Hematopoietic multipotent progenitor cell (in vitro differentiated cells): ENCODE data around the gene PRR19. TPM values are rescaled to one million over a fixed set of nuclear protein-coding genes. Genes with fewer than 3 reads are reported as not detected.

Experiments
- DNase-seq, 3 donors: peaks; one replicate each; pipeline ENCODE4 v3.0.0-alpha.2; 2011 to 2015; ENCODE audit warnings: low read depth in 2 of 3, low spot score in 2 of 3
- total RNA-seq: library from RNA; depleted of rRNA; stranded (reverse); fragments of >200 nt; gene quantifications from one replicate; pipeline ENCODE4 v1.2.3, GENCODE V29; 2012

The PRR19 gene
- total RNA-seq, 1 donor = 0.54 TPM

DNA sequence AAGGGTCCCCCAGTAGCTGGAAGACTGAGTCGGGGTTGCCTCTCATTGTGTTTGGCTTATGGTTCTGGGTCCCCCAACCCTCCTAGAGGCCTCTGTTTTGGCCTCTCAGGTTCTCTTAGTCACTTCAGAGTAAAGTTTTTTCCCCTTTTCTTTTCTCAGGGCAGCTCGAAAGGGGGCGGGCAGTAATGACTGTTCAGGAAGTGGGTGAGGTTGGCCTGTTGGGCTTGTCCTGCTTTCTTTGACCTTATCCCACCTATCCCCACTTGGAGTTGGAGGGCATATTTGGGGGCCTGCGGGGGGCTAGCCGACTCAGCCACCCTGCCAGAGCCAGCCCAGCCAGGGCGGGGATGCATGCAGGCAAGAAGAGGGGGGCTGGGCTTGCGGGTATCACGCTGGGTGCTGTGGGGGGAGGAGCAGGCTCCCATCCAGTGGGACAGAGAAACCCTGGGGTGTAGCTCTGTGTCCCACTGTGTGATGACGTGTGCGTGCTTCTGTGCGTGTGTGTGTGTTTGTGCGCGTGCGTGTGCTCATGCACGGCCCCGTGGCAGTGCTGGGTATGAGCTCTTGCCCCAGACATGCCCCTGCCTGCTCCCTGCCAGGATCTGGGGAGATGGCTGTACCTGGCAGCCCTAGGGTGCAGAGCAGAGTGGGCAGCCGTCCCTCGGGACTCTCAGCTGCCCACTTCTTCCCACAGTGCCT is 31.4 kb upstream of the PRR19 start:
- DNase-seq = peak in 2 of 3 donors; percentile 74 to 76

DNA sequence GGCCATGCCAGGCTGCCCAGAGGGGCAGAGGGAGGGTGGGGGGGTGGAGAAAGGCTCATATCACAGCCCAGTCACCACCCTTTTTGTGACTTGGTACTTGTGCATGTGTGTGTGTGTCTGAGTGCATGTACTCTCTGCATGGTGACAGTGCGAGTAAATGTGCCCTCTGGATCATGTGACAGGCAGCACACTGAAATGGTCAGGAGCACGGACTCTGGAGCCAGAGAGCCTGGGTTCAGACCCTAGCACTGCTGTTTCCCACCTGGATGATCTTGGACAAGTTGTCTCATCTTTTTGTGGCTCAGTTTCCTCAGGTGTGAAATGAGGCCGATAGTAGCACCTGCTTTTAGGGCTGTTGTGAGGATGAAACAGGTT is 30.9 kb upstream of the PRR19 start:
- DNase-seq = no peak

DNA sequence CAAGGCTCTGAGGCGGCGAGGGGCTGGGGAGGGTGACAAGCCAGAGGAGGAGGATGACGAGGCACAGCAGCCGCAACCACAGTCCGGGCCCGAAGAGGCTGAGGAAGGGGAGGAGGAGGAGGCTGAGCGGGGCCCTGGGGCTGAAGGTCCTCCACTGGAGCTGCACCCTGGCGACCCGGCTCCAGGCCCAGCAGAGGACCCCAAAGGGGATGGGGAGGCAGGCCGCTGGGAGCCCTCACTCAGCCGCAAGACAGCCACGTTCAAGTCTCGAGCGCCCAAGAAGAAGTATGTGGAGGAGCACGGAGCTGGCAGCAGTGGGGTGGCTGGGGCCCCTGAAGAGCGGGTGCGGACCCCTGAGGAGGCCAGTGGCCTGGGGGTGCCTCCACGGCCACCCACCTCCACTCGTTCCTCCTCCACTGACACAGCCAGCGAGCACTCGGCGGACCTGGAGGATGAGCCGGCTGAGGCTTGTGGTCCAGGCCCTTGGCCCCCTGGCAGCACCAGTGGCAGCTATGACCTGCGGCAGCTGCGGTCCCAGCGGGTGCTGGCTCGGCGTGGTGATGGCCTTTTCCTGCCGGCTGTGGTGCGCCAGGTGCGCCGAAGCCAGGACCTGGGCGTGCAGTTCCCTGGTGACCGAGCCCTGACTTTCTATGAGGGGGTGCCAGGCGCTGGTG is 29.9 kb upstream of the PRR19 start:
- DNase-seq = no peak

DNA sequence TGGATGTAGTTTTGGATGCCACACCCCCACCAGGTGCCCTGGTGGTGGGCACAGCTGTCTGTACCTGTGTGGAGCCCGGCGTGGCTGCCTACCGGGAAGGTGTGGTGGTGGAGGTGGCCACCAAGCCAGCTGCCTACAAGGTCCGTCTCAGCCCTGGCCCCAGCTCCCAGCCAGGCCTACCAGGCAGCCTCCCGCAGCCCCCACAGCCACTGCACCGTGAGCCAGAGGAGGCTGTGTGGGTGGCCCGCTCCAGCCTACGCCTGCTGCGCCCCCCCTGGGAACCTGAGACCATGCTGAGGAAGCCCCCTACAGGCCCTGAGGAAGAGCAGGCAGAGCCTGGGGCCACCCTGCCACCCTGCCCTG is 29.4 kb upstream of the PRR19 start:
- DNase-seq = no peak

DNA sequence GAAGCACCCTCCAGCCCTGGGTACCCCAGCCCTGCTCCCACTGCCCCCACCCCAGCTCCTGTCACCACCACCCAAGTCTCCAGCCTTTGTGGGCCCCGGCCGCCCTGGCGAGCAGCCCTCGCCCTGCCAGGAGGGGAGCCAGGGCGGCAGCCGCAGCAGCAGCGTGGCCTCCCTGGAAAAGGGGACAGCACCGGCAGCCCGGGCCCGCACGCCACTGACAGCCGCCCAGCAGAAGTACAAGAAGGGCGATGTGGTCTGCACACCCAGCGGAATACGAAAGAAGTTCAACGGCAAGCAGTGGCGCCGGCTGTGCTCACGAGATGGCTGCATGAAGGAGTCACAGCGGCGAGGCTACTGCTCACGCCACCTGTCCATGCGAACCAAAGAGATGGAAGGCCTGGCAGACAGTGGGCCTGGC is 28.9 kb upstream of the PRR19 start:
- no peak for DNase-seq

DNA sequence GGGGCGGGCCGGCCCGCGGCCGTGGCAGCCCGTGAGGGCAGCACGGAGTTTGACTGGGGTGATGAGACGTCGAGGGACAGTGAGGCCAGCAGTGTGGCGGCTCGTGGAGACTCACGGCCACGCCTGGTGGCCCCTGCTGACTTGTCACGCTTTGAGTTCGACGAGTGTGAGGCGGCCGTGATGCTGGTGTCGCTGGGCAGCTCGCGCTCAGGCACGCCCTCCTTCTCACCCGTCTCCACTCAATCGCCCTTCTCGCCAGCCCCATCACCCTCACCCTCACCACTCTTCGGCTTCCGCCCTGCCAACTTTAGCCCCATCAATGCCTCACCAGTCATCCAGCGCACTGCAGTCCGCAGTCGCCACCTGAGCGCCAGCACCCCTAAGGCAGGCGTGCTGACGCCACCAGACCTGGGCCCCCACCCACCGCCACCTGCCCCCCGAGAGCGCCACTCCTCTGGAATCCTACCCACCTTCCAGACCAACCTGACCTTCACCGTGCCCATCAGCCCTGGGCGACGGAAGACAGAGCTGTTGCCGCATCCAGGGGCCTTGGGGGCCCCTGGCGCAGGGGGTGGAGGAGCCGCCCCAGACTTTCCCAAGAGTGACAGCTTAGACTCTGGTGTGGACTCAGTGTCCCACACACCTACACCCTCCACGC is 28.4 kb upstream of the PRR19 start:
- DNase-seq = no peak

DNA sequence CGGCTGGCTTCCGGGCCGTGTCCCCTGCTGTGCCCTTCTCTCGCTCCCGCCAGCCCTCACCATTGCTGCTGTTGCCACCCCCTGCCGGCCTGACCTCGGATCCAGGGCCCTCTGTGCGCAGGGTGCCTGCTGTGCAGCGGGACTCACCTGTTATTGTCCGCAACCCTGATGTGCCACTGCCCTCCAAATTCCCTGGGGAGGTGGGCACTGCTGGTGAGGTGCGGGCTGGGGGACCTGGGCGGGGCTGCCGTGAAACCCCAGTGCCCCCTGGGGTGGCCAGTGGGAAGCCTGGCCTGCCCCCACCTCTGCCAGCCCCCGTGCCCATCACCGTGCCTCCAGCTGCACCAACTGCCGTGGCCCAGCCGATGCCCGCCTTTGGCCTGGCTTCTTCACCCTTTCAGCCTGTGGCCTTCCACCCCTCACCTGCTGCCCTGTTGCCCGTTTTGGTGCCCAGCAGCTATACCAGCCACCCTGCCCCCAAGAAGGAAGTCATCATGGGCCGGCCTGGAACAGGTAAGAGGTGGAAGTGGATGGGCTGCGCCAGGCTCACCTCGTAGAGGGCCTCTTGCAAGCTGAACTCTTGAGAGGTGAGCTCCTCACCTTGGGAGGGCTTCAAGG is 27.8 kb upstream of the PRR19 start:
- DNase-seq = no peak

DNA sequence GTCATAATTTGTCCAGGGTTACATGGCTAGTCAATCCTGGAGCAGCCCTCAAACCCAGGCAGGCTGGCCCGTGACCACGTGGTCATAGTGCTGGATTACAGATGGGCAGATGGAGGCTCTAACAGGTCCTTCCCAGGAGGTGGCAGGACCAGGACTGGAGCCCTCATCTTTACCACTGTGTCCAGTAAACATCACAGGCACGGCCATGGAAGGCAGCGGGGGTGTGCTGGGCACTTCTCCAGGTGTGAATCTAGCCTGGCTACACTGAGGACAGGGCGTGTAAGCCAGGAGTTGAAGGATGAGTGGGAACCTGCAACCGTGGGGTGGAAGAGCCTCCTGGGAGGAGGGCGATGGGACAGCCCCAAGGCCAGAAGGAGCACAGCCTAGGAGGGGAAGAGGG is 26.8 kb upstream of the PRR19 start:
- DNase-seq = no peak

DNA sequence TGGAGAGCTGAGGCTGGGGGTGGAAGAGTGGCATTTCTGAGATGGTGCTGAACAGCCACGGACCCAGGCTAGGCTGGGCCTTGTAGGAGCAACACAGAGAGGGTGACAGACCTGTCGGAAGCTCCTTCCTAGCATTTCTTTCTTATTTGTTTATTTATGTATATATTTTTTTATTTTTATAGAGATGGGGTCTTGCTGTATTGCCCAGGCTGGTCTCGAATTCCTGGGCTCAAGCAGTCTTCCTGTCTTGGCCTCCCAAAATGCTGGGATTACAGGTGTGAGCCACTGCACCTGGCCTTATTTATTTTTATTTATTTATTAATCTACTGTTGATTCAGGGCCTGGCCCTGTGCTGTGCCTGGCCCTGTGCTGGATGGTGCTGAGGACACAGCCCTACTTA is 26.4 kb upstream of the PRR19 start:
- DNase-seq = no peak

DNA sequence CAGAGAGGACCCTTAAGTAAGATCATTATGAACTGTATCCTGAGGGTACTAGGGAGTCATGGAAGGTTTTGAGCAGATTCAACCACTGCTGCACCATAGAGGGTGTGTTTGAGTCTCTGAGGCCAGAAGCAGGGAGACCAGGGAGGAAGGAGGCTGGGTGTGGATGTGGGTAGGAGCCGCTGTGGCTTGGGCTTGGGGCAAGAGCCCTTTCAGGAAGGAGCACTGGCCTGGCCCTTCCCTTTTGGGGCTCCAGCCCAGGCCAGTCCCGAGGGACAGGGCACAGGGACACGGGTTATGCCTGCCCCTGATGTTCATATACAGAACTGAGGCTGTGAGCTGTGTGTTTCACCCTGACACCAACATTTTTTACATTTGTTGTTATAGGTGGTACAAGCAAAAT is 25.6 kb upstream of the PRR19 start:
- no peak for DNase-seq

DNA sequence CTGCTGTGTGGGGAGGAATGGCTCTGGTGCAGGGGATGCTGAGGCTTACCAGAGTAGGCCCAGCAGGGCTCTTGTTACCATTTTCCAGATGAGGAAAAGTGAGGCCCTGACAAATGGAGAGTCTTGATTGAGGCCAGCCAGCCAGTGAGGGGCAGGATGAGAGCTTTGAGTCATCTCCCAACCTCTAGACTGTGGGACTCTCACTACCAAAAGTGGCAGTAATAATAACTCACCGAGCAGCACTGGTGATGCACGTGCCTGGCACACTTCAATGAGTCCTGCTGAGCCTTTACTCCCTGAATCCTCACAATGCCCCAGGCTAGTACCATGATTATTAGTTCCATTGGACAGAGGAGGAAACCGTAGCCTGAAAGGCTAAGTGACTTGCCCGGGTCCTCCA is 25.1 kb upstream of the PRR19 start:
- DNase-seq = no peak

DNA sequence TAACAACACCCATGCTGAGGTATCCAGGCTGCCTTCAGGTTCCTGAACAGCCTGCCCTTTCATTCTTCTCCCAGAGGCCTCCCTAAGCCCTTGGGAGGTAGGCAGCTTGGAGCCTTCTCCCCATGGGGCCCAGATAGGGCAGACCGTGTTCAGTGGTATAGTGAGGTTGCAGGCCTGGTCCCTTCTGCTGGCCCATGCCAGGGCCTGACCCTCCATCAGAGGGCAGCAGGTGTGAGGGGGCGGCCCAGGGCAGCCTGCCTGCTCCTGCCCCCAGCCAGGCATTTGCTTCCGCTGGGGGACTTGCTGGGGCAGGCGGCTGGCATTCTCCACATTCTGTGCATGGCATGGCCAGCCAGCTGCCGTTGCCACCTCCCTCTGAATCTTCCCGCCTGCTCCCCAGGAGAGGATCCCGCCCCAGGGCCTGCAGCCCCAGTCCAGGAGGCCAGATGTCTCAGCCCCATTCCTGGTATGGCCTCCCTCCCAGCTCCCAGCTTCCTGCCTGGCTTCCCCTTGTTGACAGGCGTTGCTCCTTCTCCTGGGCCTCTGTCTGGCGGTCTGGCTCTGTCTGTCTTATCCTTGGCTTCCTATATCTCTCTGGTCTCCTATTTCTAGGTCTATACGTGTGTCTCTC is 24.0 kb upstream of the PRR19 start:
- no peak for DNase-seq

DNA sequence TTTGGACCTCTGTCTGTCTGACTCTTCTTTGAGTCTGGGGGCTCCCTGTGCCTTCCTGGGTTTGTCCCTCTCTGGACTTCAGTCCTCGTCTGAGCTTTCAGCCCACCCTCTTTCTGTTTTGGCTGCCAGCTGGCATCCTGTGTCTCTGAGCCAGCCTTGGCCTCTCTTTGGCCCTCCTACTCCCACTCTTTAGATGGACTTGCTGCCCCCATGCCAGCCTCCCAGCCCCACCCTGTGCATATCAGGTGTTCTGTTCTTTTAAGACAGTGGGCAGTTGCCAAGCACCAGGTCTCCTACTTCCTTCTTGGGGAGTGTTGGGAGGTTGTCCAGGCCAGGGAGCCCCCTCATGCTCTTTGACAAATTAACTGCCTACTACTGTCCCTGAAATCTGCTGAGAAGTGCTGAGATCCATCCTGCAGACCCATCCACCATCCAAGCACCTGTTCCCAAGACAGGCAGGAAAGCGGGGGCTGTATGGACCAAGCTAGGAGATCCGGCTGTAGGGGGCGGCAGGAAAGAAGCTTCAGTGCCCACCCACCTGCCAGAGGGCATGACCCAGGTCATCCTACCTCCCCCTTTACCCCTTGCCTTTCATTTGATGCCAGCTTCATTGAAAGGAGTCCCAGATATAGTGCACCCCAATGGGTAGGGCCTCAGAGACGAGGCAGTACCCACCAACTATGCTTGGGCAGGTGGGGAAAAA is 23.3 kb upstream of the PRR19 start:
- DNase-seq = no peak

DNA sequence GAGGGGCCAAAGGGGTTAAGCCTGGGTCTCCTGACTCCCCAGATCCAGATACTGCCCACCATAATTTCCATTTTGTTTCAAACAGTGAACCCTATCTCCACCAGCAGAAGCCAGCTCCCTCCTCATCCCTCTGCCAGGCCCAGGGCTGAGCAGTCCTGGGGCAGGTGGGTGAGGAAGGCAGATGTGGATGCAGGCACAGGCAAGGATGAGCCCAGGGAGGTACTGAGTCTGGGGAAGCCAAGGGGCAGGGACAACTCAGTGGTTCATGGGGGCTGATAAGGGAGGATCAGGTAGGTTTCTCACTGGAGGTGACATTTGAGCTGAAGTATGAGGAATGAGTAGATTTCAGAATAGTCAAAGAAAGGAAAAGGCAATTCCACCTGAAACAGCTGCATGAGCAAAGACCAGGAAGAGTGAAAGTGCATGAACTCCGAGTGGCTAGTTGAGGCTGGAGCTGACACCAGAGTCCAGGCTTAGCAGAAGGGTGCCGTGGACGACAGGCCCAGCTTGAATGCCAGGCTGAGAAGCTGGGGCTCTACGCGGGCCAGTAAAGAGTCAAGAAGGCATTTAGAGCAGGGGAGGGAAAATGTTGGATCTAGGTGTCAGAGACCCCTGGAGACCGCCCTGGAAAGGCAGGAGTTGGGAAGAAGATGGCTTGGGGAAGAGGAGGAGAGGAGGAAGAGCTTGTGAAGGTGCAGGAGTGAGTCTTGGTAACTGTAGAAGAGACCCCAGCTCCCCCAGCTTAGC is 22.6 kb upstream of the PRR19 start:
- no peak for DNase-seq

DNA sequence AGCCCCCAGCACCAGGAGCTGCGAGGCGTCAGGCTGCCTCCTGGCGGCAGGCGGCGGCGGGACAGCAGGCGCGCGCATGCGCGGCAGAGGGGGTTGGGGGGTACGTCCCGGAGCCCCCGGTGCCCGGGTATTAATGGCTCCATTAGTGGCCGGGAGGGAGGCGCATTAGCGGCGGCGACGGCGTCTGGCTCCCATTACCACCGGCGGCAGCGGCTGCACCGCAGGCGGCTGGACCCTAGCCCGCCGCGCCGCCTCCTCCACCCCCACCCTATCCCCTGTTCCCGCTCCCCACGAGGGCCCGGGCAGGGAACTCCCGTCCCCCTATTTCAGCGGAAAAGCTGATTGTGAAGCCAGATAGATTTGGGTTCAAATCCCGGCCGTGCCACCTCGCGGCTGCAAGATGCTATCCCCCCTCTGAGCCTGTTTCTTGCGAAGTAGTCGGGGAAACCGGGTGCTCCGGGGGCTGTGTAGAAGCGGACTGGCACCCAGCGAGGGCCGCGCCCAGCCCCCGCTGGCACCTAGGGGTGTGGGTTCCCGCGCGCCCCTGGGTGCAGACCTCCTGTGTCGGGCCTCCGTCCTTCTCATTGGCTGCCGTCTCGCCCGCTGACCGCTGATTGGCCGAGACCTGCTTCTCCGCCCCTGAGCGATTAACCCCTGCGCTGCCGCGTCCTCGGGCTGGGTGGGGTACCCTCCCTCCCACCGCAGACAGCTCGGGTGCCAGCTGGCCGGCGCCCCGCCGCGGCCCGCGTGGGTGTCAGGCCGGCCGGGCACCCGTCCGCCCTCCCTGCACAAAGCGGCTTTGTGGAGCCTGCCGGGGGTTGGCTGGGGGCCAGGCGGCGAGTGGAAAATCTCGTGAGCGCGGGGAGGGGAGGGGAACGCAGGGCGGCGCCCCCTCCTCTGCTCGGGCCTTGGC is 21.8 kb upstream of the PRR19 start:
- DNase-seq = peak; percentile 63 to 90 (median 82)

DNA sequence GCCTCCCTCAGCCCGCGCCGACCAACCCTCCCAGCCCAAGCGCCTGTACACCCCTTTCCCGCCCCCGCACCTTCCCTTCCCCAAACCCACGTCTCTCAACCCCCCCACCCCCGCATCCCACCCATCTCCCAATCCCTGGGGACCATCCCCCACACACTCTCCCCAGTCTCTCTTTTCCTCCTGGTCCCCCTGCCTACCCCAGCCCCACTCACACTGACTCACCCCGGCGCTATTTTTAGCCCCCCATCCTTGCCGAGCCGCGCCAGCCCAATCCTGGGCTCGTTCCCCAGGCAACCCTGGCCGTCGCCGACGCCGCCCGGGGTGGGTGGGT is 21.2 kb upstream of the PRR19 start:
- DNase-seq = no peak

DNA sequence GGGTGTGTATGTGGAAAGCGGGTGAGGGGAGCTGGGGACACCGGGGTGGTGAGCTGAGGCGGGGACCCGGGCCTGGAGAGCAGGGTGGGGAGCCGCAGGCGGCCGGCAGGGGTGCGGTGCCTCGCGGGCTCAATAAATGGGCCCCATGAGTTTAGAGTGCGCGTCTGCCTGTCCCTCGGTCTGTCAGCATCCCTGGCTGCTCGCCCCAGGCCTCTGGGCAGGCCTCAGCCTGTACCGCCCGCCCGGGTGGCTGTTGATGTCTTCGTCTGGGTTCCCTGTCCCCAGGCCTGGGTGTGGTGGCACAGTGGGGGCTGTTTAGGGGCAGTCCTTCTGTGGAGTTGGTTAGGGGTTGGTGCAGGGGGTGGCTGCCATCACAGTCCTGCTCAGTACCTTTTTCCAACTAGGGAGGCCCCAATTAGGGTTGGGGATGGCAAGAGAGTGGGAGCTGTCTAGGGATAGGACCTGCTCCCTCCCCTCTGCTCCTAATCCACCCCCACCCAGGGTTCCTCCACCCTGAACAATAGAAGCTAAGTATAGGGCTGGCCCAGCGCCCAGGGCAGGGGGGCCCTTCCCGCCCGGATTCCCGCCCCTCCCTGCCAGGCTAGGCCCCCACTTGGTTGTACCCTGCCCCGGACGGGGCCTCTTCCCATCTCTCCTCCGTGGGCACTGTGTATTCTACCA is 20.6 kb upstream of the PRR19 start:
- peak in 1 of 3 donors; percentile 42 for DNase-seq
